Measurements from ENCODE around the gene AVPR2.

AVPR2 gene

DNA sequence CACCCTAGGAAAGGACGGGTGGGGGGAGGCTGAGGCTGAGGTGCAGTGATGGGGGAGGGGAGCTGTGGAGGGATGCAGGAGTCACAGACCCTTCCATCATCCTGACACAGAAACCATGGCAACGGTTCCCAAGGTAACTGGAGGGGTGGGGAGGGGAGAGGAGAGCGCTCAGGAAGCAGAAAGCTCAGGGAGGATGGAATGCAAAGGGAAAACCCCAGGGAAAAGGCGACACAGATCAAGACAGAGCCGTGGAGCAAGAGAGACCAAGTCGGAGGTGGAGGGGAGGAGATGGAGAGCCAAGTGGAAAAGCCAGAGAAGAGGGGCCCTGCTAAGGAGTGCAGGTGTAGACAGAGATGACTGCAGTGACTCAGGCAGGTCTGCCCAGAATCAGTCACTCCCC, 33.0 kb upstream of the AVPR2 start:
- no peak for DNase-seq

DNA sequence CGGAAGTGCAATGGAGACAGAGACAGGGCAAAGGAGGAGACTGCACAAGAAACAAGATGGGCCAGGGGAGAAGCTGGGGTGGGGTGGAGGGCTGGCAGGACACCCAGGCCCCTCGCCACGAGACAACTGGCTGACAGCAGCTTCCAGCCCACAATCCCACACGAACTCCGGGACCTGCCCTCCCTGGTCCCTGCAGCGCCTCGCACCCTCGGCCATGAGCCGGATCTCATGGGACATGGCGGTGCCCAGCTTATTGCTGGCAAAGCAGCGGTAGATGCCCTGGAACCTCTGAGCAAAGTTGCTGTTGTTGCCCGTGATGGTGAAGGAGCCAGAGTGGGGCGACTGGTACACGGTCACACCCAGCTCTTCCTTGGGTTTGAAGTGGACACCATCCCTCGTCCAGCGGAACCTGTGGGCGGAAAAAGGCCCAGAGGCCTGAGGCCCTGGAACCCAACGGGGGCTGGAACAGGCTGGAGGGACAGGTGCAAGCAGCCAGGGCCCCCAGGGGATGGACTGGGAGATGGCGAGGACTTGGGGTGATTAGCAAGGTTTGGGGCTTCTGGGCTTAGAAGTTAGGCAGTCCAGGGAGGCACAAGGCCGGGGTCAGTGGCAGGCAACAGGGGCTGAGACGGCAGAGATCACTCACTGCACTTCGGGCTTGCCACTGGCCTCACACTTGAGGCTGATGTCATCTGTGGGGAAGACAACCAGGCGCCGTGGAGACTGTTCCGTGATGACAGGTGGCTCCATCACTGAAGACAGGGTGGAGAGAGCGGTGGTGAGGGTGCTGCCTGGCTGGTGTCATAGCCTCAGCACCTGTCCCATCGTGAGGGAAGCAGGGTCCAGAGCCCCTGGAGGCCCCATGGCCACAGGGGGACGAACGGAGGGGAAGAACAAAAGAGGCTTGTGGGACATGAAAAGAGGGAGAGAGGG, 32.3 kb upstream of the AVPR2 start:
- DNase-seq: no peak

DNA sequence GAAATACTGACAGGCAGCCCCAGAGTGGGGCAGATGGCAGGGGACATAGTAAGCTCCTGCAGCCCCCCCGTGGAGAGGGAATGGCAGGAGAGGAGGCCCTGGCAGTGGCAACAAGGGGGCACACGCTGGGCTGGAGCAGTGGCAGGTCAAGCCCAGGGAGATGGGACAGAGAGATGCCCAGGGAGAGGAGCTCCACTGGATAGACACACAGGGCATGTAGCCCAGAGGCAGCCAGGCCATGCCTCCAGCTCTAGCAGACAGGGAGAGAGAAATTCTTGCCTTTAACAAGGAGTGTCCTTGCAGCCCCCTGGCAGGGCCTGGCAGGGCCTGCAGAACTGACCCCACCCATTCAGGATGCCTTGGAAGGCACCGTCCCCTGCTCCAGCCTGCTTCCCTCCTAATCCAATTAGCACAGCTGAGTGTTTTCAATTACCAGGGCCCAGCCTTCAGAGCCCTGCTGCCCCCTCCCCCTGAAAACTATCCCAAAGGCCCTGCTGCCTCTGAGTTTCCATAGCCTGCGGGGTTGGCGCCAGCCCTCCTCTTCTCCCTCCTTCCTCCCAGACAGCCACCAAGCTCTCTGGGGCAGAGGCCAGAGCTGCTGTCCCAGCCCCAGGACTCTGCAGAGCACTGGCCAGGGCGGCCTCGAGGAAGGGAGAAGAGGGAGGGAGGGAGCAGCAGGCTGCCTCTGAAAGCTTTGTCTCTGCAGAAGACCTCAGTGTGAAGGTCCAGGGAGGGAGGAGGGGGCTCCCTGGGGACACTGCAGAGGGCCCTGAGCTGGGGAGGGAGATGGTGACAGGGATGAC, 31.0 kb upstream of the AVPR2 start:
- no peak for DNase-seq

DNA sequence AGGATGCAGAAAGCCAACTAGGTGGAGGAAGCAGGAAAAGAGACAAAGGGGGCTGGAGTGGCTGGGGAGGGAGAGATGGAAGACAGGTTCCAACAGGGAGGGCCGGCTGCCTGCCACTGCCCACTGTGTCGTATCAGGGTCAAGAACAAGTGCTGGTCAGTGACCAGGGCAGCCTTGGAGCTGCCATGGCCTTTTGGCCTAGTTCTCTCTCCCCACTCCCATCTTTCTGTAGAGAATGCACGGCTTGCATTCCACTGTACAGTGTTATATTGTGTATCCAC, 30.4 kb upstream of the AVPR2 start:
- no peak for DNase-seq

DNA sequence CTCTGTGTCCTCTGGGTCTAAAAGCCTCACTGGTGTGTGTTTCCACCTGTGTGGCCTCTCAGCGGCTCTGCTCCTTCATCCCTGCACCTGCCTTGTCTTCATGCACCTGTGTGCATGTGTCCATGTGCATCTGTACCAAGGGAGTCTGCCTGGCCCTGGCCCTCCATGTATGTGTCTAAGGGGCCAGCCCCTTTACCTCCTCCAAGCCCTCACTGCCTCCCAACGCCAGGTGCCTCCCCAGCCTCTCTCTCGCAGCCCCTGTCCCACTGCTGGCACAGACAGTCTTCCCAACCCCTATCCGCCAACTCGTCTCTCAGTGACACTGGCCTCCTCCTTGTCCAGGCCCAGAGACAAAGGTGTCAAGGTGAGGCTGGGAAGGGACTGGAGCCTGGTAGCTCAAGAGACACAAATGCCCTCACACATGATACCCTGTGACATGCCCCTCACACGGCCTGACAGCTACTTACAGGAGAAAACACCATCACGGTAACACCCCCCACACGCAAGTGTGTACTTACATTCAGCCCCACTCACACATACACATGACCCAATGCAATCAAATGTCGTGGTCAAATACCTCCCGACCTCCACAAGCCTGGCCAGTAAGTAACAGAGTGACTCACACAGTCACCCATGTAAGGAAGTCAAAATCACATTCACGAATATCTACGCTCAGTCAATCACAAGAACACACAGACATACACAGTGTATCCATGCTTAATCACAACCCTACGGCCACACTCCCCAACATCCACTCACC, 29.9 kb upstream of the AVPR2 start:
- no peak for DNase-seq

DNA sequence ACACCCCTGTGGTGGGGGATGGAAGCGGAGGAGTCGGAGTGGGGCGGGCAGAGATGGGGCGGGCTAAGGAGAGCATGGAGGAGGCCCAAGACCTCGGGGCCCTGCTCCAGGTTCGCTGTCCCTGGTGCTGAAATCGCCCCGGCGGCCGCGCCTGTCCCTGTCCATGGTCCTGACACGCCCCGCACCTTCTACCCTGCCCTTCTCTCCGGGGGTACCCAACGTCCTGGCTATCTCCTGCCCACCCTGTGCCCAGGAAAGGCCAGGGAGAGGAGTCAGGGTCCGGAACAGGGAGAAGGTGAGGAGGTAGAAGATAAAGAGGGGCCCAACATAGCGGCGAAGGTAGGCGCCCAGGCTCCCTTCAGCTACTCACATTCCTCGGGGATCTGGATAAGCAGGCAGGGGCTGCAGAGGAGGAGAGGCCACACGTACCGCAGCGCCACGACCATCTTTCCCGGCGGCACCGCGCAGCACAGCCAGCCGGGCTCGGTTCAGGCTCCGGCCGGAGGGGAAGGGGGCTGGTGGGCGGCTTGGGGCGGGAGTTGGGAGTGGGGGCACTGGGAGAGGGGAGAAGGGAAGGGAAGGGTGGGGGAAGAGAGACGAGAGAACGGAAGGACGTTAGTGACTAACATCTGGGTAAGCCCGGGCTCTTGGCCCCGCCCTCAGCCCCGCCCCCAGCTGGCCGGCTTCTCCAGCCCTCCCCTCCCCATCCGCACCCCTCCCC, 28.9 kb upstream of the AVPR2 start:
- peak; percentile 63 for DNase-seq

DNA sequence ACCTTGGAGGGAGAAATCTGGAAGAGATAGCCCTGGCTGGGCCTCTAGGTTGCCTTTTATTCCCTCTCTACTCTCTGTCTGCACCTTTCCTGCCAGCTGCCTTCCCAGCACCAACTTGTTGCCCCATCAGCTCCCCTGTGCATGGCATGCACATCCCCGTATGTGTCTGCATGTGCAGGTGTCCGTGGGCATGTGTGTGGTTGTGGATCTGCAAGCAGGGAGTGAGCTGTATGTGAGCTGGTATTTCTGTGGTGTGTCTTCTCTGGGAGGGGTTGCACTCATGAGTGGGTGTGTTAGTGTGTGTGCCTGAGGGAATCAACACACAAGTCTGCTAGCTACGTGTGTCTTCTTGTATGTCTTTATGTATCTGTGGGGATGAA, 28.4 kb upstream of the AVPR2 start:
- DNase-seq: no peak

DNA sequence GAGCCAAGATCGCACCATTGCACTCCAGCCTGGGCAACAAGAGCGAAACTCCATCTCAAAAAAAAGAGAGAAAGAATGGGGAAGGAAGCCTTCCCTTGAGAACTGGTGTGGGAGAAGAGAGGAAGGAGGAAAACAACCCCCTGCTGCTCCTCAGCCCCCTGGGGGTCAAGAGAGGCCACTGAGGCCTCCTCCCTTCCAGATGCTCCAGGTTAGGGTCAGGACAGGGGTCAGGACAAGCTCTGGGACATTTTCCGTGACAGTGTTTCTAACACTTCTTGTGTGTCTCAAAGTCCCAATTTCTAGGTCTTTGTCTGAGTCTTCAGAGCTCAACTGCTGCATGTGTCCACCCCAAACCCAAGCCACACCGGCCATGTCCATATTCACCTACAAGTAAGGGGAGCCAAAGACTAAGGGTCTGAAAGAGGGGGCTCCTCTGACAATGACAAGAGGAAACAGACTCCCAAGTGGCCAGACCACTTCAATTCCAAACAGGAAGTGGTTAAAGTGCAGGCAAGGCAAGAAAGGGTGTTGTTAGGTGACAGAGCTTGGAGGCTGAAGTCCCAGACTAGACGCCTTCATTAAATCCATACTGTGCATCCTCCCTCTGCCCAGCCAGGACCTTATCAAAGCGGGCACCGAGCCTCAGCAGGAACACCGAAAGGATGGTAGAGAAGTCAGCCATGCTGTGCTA, 26.8 kb upstream of the AVPR2 start:
- DNase-seq: no peak

DNA sequence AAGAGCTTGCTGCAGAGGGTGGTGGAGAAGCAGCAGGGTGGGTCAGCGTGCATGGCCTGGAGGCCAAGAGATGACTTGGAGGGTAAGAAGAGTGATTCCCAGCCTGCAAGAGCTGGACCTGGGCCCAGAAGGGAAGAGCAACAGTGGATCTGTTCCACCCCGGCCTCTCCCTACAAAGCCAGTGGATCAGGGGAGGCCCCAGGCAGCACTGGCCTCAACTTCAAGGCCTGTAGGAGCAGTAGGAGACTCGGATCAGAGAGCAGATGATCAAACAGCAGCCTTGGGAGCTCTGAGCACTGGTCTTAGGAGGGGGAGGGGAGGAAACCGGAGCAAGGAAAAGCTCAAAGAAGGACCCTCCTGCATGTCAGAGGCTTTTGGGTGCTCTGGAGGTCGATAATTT, 26.1 kb upstream of the AVPR2 start:
- no peak for DNase-seq

DNA sequence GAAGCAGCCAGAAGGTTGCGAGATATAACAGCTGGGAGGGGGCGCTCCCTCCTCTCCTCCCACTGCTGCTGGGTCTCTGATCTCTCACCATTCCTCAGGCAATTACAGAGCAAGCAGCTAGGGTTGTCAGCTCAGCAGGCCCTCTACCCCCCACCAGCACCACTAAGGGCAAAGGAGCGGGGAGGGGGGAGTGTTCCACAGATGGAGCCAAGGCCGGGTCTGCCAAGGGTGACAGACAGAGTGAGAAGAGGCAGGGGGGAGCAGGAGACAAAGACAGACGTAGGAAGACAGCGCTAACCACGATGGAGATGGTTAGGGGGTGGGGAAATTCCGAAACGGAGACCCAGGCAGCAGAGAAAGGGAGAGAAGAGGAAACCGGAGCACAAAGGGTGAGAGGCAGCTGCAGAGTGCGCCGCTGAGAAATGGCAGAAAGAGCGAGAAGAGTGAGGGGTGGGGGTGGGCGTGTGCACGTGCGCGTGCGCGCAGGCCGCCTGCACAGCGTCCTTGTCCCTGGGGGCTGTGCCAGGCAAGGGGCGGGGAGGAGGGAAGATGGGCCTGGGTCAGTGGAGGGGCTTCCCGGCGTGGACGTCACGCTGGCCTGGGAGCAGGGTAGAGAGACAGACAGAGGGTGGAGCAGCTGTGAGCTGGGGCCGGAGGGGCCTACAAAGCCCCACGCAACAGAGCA, 25.4 kb upstream of the AVPR2 start:
- DNase-seq: no peak

DNA sequence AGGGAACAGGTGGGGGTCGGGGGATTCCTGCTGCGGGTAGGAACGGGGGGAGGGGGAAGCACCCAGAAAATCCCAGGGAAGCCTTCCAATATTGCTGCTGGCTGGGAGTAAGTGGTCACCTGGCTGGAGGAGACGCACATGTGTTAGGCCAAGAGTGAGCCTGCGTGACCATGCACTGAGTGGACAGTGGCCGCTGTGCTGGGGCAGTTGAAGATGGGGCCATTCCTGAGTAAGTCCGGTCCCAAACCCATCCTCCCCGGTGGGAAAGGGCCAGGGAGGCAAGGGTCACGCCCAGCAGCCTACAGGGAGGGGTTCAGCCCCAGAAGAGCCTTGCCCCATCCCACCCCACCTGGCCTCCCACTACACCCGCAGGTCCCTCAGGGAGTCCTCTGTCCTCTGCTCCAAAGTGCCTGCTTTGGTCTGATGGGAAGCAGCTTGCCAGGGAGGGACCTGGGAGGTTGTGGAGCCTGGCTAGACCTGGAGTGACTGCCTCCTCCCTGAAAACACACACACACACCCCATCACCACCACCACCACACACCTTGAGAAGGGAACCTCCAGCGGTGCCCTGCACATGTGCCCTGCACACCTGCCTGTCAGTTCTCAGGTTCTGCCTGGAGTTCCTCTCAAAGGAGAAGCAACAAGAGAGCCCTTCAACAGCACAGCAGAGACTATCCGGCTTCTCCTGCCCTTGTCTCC, 24.6 kb upstream of the AVPR2 start:
- no peak for DNase-seq

DNA sequence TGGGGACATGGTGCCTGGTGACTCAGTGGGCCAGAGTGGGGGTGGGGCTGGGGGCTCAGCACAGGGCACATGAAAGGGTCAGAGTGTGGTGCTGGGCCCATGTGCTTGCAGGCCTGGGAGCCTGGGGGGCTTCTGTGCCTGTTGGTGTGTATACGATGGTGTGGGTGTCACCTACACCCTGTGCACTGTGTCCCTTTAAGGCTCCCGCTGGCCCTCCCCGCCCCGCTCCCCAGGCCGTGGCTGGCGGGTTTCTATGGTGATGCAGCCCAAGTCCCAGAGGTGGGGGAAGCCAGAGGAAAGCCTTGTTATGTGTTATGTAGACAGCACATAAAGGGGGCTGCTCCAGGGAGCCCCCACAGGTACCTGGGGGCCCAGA, 24.0 kb upstream of the AVPR2 start:
- DNase-seq: no peak

DNA sequence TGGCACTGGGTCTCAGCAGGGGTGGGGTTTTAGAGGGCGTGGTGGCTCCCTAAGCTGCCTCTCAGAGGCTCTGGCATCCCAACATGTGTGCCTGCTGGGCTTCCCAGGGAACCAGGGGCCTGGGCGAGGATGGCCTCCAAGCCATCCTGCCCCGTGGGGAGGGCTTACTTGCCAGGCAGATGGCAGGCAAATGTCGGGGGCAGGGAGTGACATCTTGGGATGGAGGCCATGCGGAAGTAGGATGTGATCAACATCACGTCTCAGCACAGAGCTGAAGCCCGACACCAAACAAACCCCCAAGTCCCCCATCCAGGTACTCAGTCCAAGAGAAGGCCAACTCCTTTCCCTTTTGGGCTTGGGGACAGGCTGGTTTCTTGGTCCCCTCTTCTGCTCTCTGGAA, 23.2 kb upstream of the AVPR2 start:
- DNase-seq: no peak

DNA sequence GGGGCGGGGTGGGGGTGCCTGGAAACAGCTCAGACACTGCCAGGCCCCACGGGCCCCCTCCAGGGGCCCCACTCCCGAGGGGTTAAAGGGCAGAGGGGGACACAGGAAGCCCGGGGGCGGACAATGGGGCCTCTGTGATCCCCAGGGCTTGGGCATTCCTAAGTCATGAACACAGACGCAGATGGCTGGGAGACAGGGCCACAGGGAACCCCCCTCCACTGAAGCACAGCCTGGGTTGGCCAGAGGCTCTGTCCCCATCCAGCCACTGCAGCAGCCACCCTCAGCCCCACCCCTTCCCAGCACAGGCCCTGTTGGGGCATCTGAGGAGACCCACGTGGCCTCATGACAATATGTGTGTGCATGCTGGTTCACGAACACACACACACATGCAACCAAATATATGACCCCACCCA, 22.4 kb upstream of the AVPR2 start:
- no peak for DNase-seq

DNA sequence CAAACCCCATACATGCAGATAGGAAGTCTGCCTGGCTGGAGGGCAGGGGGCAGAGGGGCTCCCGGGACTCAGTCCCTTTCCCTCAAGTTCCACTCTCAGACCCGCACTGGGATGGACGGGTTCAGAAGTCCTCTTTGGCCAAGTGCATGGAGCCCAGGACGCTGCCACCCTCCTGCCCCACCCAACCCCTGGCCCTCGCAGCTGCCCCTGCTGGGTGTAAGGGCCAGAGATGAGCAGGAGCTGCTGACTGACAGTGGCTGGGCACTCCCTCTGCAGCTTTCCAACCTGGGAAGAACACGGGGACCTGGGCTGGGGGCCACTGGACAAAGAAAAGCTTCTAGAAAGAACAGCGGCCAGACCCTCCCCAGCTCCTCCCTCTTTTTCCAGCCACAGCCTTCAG, 21.9 kb upstream of the AVPR2 start:
- no peak for DNase-seq

DNA sequence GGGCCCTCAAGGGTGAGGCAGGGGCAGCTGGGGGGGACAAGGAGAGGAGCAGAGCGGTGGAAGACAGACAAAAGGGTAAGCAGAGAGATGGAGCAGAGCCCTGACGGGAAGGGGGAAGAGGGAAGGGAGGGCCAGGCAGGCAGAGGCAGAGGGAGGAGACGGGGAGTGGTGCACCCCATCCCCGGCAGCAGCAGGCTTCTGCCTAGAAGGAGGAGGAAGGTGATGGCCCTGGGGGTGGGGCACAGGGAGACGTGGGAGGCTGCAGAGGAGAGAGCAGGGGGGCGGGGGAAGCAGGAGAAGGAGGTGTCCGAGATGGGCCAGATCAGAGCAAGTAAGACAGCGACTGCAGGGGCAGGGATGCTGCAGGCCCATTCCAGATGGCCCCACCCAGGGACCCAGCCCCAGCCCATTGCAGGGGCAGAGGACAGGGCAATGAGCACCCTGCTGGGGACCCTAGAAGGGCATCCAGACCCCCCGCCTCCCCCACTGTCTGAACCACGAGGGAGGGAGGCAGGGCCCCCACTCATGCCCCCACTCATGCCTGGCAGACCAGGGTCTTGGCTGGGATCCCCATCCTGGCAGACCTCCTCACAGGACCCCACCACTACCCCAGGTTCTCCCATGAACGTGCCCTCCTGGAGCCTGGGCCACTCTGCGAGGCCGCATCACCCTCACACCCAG, 21.2 kb upstream of the AVPR2 start:
- DNase-seq: no peak

DNA sequence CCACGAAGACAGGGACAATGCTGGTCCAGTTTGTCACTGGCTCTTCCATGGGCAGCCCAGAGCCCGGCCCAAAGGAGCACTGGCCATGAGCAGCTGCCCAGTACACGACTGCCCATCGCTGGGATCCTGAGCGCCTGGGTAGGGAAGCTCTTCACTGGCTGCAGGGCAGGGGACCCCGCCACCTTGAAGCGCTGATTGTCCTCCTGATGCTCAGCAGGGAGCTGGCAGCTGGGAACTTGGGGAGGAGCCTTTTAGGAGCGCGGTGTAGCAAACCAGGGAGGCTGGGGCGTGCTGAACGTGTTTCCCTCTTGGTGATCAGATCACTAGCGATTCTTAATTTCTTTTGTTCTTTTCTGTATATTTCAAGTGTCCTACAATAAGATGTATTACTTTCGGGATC, 20.3 kb upstream of the AVPR2 start:
- no peak for DNase-seq

DNA sequence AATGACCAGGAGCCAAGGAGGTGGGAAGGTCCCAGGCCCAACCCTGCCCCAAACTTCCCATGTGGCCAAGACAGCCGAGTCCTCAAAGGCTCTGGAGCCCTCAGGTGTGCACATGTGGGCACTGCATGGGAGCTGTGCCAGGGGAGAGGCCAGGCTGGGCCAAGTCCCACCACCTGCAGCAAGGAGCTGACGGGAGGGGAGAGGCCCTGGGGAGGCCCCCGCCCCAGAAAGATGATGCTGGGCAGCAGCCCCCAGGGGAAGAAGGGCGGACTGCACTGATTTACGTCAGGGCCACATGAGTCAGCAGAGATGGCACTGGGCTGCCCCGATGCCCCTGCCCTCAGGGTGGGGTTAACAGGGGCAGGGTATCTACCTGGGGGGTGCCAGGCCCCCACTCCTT, 19.9 kb upstream of the AVPR2 start:
- no peak for DNase-seq

DNA sequence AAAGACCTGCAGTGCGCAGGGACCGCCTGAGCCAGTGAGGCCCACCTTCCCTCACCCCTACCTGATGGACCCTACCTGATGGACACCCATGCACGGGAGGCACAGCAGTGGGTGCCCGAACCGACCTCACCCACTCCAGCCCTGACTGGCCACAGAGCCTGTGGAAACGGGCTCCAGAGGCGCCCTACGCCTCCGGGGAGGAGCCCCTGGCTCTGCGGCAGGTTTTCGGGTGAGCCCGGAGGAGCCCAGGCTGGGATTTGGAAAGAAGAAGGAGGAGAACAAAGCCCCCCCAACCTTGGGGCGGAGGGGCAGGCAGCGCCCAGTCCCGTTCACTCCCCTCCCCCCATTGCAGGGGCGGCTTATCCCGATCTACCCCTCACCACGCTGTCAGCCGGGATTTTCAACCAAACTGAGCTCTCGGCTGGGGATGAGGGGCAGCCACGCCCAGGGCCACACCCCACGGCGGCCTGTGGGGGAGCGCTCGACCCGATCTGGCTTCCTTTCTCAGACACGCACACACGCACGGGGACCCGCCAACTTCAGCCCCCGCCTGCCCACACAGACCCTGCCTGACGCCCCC, 19.2 kb upstream of the AVPR2 start:
- DNase-seq: no peak

All from effector CD4-positive, alpha-beta T cell (primary cell).